Activated CD4-positive, alpha-beta T cell treated with anti-CD3 and anti-CD28 coated beads, Interleukin-2, amount 10 ng/mL, durations not matched to agents 24 days and 14 days (primary cell): ENCODE measurements around the gene SKOR2. TPM values are rescaled to one million over a fixed set of nuclear protein-coding genes. Genes with fewer than 3 reads are reported as not detected.

Experiments
- DNase-seq: peaks from one replicate; pipeline ENCODE4 v3.0.0; 2022
- H3K27ac Mint-ChIP-seq: one replicate; pipeline ENCODE4 v1.8.0; 2022; ENCODE audit warnings: mild to moderate bottlenecking, mixed read lengths
- H3K27me3 Mint-ChIP-seq: one replicate; pipeline ENCODE4 v1.8.0; 2022; ENCODE audit warnings: mixed read lengths
- H3K36me3 Mint-ChIP-seq: one replicate; pipeline ENCODE4 v1.8.0; 2022; ENCODE audit warnings: low read depth, mild to moderate bottlenecking, mixed read lengths
- H3K4me1 Mint-ChIP-seq: one replicate; pipeline ENCODE4 v1.8.0; 2021; ENCODE audit warnings: mixed read lengths
- H3K4me3 Mint-ChIP-seq: one replicate; pipeline ENCODE4 v1.8.0; 2022; ENCODE audit warnings: mild to moderate bottlenecking, moderate library complexity, mixed read lengths
- H3K9me3 Mint-ChIP-seq: one replicate; pipeline ENCODE4 v1.8.0; 2021; ENCODE audit warnings: mixed read lengths
- intact Hi-C: fragments of 100-400 bp; cut with micrococcal nuclease; formaldehyde crosslinking; loops from one replicate; pipeline ENCODE4 v1.15.1; 2023
- total RNA-seq: library from RNA; stranded (reverse); gene quantifications from 2 replicates; pipeline ENCODE4 v1.2.3, GENCODE V29; 2022

The SKOR2 gene
- not detected in 2 replicates for total RNA-seq

GRCh38 chr18:47251289-47252120 is at the start of gene SKOR2:
TSS of gene SKOR2 (minus strand) at chr18:47251660. CDS start at chr18:47249183, 2,477 bp downstream.
- Mint-ChIP-seq H3K4me3 (no peak within 1 kb of the TSS), H3K4me1 (peaks cover 2% of the 10 kb centered on the region), H3K9me3 (peaks cover 12% of the 10 kb centered on the region), H3K27me3 (peaks cover 72% of the 10 kb centered on the region), H3K36me3 (peaks cover 5% of the 10 kb centered on the region), H3K27ac (no peak within 1 kb of the TSS)
- DNase-seq, result no peak
- intact Hi-C loops, result no loop called here

- H3K4me1 Mint-ChIP-seq, result no peaks in the 10 kb centered on the region
- H3K9me3 Mint-ChIP-seq, result no peaks in the 10 kb centered on the region
- no peak overlapping the region for H3K27ac Mint-ChIP-seq
- no peak for DNase-seq
- intact Hi-C loops, result no loop called here
- H3K27me3 Mint-ChIP-seq, result peaks cover under 1% of the 10 kb centered on the region
- H3K4me3 Mint-ChIP-seq, result no peak overlapping the region
- no peaks in the 10 kb centered on the region for H3K36me3 Mint-ChIP-seq
These were observed 45.0 kb upstream of the SKOR2 start for GRCh38 chr18:47296462-47296861.

- no peaks in the 10 kb centered on the region for H3K36me3 Mint-ChIP-seq
- no peak overlapping the region for H3K27ac Mint-ChIP-seq
- no peaks in the 10 kb centered on the region for H3K9me3 Mint-ChIP-seq
- intact Hi-C loops, result no loop called here
- no peaks in the 10 kb centered on the region for H3K4me1 Mint-ChIP-seq
- H3K4me3 Mint-ChIP-seq, result no peak overlapping the region
- no peak for DNase-seq
- H3K27me3 Mint-ChIP-seq, result peaks cover 5% of the 10 kb centered on the region
These were observed 43.3 kb upstream of the SKOR2 start for GRCh38 chr18:47294801-47295200.

GRCh38 chr18:47288741-47289140 is 37.3 kb upstream of the SKOR2 start:
- Mint-ChIP-seq H3K27ac (no peak overlapping the region), H3K27me3 (peaks cover 10% of the 10 kb centered on the region), H3K4me3 (no peak overlapping the region), H3K36me3 (no peaks in the 10 kb centered on the region), H3K9me3 (peaks cover 3% of the 10 kb centered on the region), H3K4me1 (peaks cover 2% of the 10 kb centered on the region)
- intact Hi-C loops, result no loop called here
- no peak for DNase-seq

GRCh38 chr18:47287911-47288585 is 36.6 kb upstream of the SKOR2 start:
- Mint-ChIP-seq H3K27ac (no peak overlapping the region), H3K4me1 (peaks cover 2% of the 10 kb centered on the region), H3K36me3 (no peaks in the 10 kb centered on the region), H3K27me3 (peaks cover 12% of the 10 kb centered on the region), H3K4me3 (no peak overlapping the region), H3K9me3 (peaks cover 3% of the 10 kb centered on the region)
- intact Hi-C loops, result no loop called here
- no peak for DNase-seq

GRCh38 chr18:47286776-47287410 is 35.4 kb upstream of the SKOR2 start:
- Mint-ChIP-seq H3K9me3 (peaks cover 3% of the 10 kb centered on the region), H3K36me3 (no peaks in the 10 kb centered on the region), H3K4me1 (peaks cover 2% of the 10 kb centered on the region), H3K27ac (no peak overlapping the region), H3K4me3 (no peak overlapping the region), H3K27me3 (peaks cover 12% of the 10 kb centered on the region)
- intact Hi-C loops, result no loop called here
- no peak for DNase-seq

- Mint-ChIP-seq H3K27me3 (peaks cover 6% of the 10 kb centered on the region), H3K9me3 (peaks cover 3% of the 10 kb centered on the region), H3K4me1 (peaks cover 2% of the 10 kb centered on the region), H3K27ac (no peak overlapping the region), H3K36me3 (no peaks in the 10 kb centered on the region), H3K4me3 (no peak overlapping the region)
- intact Hi-C loops, result no loop called here
- DNase-seq, result no peak
These were observed 34.0 kb upstream of the SKOR2 start for GRCh38 chr18:47285456-47285855.

GRCh38 chr18:47284721-47285395 is 33.4 kb upstream of the SKOR2 start:
- Mint-ChIP-seq H3K27ac (no peak overlapping the region), H3K36me3 (no peaks in the 10 kb centered on the region), H3K9me3 (peaks cover 3% of the 10 kb centered on the region), H3K4me1 (peaks cover 2% of the 10 kb centered on the region), H3K4me3 (no peak overlapping the region), H3K27me3 (peaks cover 6% of the 10 kb centered on the region)
- intact Hi-C loops, result no loop called here
- DNase-seq, result no peak

- Mint-ChIP-seq H3K9me3 (peaks cover 3% of the 10 kb centered on the region), H3K4me3 (no peak overlapping the region), H3K27ac (no peak overlapping the region), H3K27me3 (peaks cover 7% of the 10 kb centered on the region), H3K36me3 (no peaks in the 10 kb centered on the region), H3K4me1 (peaks cover 2% of the 10 kb centered on the region)
- no peak for DNase-seq
- intact Hi-C loops, result no loop called here
These were observed 32.0 kb upstream of the SKOR2 start for GRCh38 chr18:47283476-47283875.

GRCh38 chr18:47280121-47280520 is 28.7 kb upstream of the SKOR2 start:
- Mint-ChIP-seq H3K4me3 (no peak overlapping the region), H3K27me3 (peaks cover 15% of the 10 kb centered on the region), H3K9me3 (no peaks in the 10 kb centered on the region), H3K27ac (no peak overlapping the region), H3K36me3 (no peaks in the 10 kb centered on the region), H3K4me1 (peaks cover 2% of the 10 kb centered on the region)
- DNase-seq, result no peak
- intact Hi-C loops, result no loop called here

GRCh38 chr18:47274961-47275360 is 23.5 kb upstream of the SKOR2 start:
- no peaks in the 10 kb centered on the region for H3K4me1 Mint-ChIP-seq
- DNase-seq, result no peak
- no peaks in the 10 kb centered on the region for H3K36me3 Mint-ChIP-seq
- intact Hi-C loops, result no loop called here
- H3K27me3 Mint-ChIP-seq, result peaks cover 15% of the 10 kb centered on the region
- H3K4me3 Mint-ChIP-seq, result no peak overlapping the region
- no peaks in the 10 kb centered on the region for H3K9me3 Mint-ChIP-seq
- no peak overlapping the region for H3K27ac Mint-ChIP-seq

GRCh38 chr18:47265197-47265596 is 13.7 kb upstream of the SKOR2 start:
- DNase-seq, result no peak
- no peak overlapping the region for H3K4me3 Mint-ChIP-seq
- no peak overlapping the region for H3K27ac Mint-ChIP-seq
- H3K4me1 Mint-ChIP-seq, result no peaks in the 10 kb centered on the region
- peaks cover 54% of the 10 kb centered on the region for H3K27me3 Mint-ChIP-seq
- intact Hi-C loops, result no loop called here
- H3K36me3 Mint-ChIP-seq, result no peaks in the 10 kb centered on the region
- H3K9me3 Mint-ChIP-seq, result peaks cover 6% of the 10 kb centered on the region

GRCh38 chr18:47264308-47264700 is 12.8 kb upstream of the SKOR2 start:
- Mint-ChIP-seq H3K4me3 (no peak overlapping the region), H3K36me3 (no peaks in the 10 kb centered on the region), H3K9me3 (peaks cover 10% of the 10 kb centered on the region), H3K27me3 (peaks cover 62% of the 10 kb centered on the region), H3K4me1 (no peaks in the 10 kb centered on the region), H3K27ac (no peak overlapping the region)
- intact Hi-C loops, result no loop called here
- DNase-seq, result no peak
